OCI-LY1 (cell line): ENCODE results near the gene PLEKHG2.

Source experiments
- H2AFZ ChIP-seq: fragments of 200-600 bp; sonication (generic), shearing (Covaris generic); 2 replicates; pipeline ENCODE4 v1.6.0; 2014; ENCODE audit warnings: antibody characterized with exemption, mild to moderate bottlenecking, low read length
- H3F3A ChIP-seq: fragments of 200-600 bp; sonication (generic), shearing (Covaris generic); 2 replicates; pipeline ENCODE4 v1.6.0; 2014; ENCODE audit warnings: mild to moderate bottlenecking, antibody characterized with exemption, low read length, moderate library complexity; ENCODE audit not compliant: insufficient read depth
- H3K27ac ChIP-seq: fragments of 200-600 bp; sonication (generic); 2 replicates; pipeline ENCODE4 v1.5.1; 2014; ENCODE audit warnings: low read length, mixed run types, mild to moderate bottlenecking, low read depth; ENCODE audit not compliant: poor library complexity, severe bottlenecking
- H3K27me3 ChIP-seq: fragments of 200-600 bp; sonication (generic); 2 replicates; pipeline ENCODE4 v1.6.0; 2014; ENCODE audit warnings: antibody characterized with exemption, mild to moderate bottlenecking, low read length, moderate library complexity; ENCODE audit not compliant: insufficient read depth
- H3K36me3 ChIP-seq: fragments of 200-600 bp; sonication (generic); 2 replicates; pipeline ENCODE4 v1.6.1; 2014; ENCODE audit warnings: mild to moderate bottlenecking, antibody characterized with exemption, low read length, moderate library complexity, mixed read lengths; ENCODE audit not compliant: insufficient read depth
- H3K4me1 ChIP-seq: fragments of 200-600 bp; sonication (generic); 2 replicates; pipeline ENCODE4 v1.5.1; 2014; ENCODE audit warnings: mild to moderate bottlenecking, low read length, moderate library complexity; ENCODE audit not compliant: insufficient read depth, severe bottlenecking
- H3K4me2 ChIP-seq: fragments of 200-600 bp; sonication (generic), shearing (Covaris generic); 2 replicates; pipeline ENCODE4 v1.6.1; 2014; ENCODE audit warnings: low read length
- H3K4me3 ChIP-seq: fragments of 200-600 bp; sonication (generic); 2 replicates; pipeline ENCODE4 v1.5.1; 2014; ENCODE audit warnings: low read length, low read depth, mild to moderate bottlenecking, mixed read lengths; ENCODE audit not compliant: poor library complexity, severe bottlenecking
- H3K79me2 ChIP-seq: fragments of 200-600 bp; shearing (Covaris generic); 2 replicates; pipeline ENCODE4 v1.6.1; 2016; ENCODE audit warnings: mixed run types, low read length, mixed read lengths; ENCODE audit not compliant: insufficient read depth
- H3K9ac ChIP-seq: fragments of 200-600 bp; sonication (generic), shearing (Covaris generic); 2 replicates; pipeline ENCODE4 v1.6.1; 2014; ENCODE audit warnings: mild to moderate bottlenecking, low read length, mixed read lengths
- H3K9me2 ChIP-seq: fragments of 200-600 bp; sonication (generic), shearing (Covaris generic); 2 replicates; pipeline ENCODE4 v1.6.1; 2014; ENCODE audit warnings: low read depth, mild to moderate bottlenecking, low read length, mixed read lengths
- H3K9me3 ChIP-seq: fragments of 200-600 bp; shearing (Covaris generic); 2 replicates; pipeline ENCODE4 v1.6.1; 2014; ENCODE audit warnings: low read length, mixed read lengths
- H4K20me1 ChIP-seq: fragments of 200-600 bp; sonication (generic), shearing (Covaris generic); 2 replicates; pipeline ENCODE4 v1.6.0; 2016; ENCODE audit warnings: mild to moderate bottlenecking, low read length; ENCODE audit not compliant: insufficient read depth
- CTCF ChIP-seq: fragments of 200-600 bp; sonication (generic), shearing (Covaris generic); IDR thresholded peaks from 2 replicates; pipeline ENCODE4 v1.5.1; 2017; ENCODE audit warnings: mild to moderate bottlenecking, antibody characterized with exemption, low read length, moderate library complexity, mixed read lengths
- EZH2 ChIP-seq: fragments of 200-600 bp; sonication (generic), shearing (Covaris generic); IDR thresholded peaks from 2 replicates; pipeline ENCODE4 v1.8.0; 2017; ENCODE audit warnings: borderline replicate concordance, mixed run types, mild to moderate bottlenecking, antibody characterized with exemption, low read length, moderate library complexity, mixed read lengths

The PLEKHG2 gene

GRCh38 chr19:39363901-39364457, 48.5 kb upstream of the PLEKHG2 start:
- H3K4me2 ChIP-seq: no peak overlapping the region
- peaks cover 20% of the 10 kb centered on the region for H3K4me1 ChIP-seq
- H3K36me3 ChIP-seq: peaks cover 58% of the 10 kb centered on the region

GRCh38 chr19:39365531-39365930, 46.9 kb upstream of the PLEKHG2 start:
- H3K36me3 ChIP-seq: peaks cover 61% of the 10 kb centered on the region
- H4K20me1 ChIP-seq: no peaks in the 10 kb centered on the region
- no peaks in the 10 kb centered on the region for H3K79me2 ChIP-seq
- H3F3A ChIP-seq: no peaks in the 10 kb centered on the region
- no peaks in the 10 kb centered on the region for H3K27me3 ChIP-seq
- H3K27ac ChIP-seq: no peak overlapping the region
- H3K4me2 ChIP-seq: no peak overlapping the region
- TF ChIP-seq EZH2: no peak
- no peak for TF ChIP-seq CTCF
- H2AFZ ChIP-seq: no peak overlapping the region
- no peaks in the 10 kb centered on the region for H3K9me2 ChIP-seq
- no peak overlapping the region for H3K4me3 ChIP-seq
- H3K4me1 ChIP-seq: peaks cover 20% of the 10 kb centered on the region
- no peak overlapping the region for H3K9ac ChIP-seq
- no peaks in the 10 kb centered on the region for H3K9me3 ChIP-seq

More at GRCh38 chr19:39363901-39364457, 48.5 kb upstream of the PLEKHG2 start:
- H2AFZ ChIP-seq: no peak overlapping the region
- H4K20me1 ChIP-seq: no peaks in the 10 kb centered on the region
- no peaks in the 10 kb centered on the region for H3K79me2 ChIP-seq
- no peaks in the 10 kb centered on the region for H3K9me2 ChIP-seq
- H3F3A ChIP-seq: no peaks in the 10 kb centered on the region
- no peaks in the 10 kb centered on the region for H3K27me3 ChIP-seq
- no peak overlapping the region for H3K4me3 ChIP-seq
- peak overlapping the region; percentile 83 for H3K27ac ChIP-seq
- TF ChIP-seq CTCF: no peak
- TF ChIP-seq EZH2: no peak
- H3K9ac ChIP-seq: peak overlapping the region; percentile 14; the same call in 1 of the 2 replicates
- no peaks in the 10 kb centered on the region for H3K9me3 ChIP-seq

- Histone ChIP-seq H4K20me1 (no peaks in the 10 kb centered on the region), H3K4me3 (no peak overlapping the region), H3K4me2 (no peak overlapping the region), H3K36me3 (peaks cover 65% of the 10 kb centered on the region), H2AFZ (no peak overlapping the region), H3K4me1 (peaks cover 2% of the 10 kb centered on the region), H3K9me3 (no peaks in the 10 kb centered on the region), H3K79me2 (no peaks in the 10 kb centered on the region), H3K9me2 (no peaks in the 10 kb centered on the region), H3F3A (no peaks in the 10 kb centered on the region), H3K27ac (no peak overlapping the region), H3K9ac (no peak overlapping the region), H3K27me3 (no peaks in the 10 kb centered on the region)
- TF ChIP-seq EZH2: no peak
Observed at GRCh38 chr19:39369200-39369599, 43.3 kb upstream of the PLEKHG2 start.

- Histone ChIP-seq H3K27ac (no peak overlapping the region), H3K4me3 (no peak overlapping the region), H3K4me1 (no peaks in the 10 kb centered on the region), H3K27me3 (no peaks in the 10 kb centered on the region), H3K4me2 (no peak overlapping the region), H3K9ac (no peak overlapping the region), H3K36me3 (peaks cover 68% of the 10 kb centered on the region), H3K9me3 (no peaks in the 10 kb centered on the region), H3F3A (no peaks in the 10 kb centered on the region), H4K20me1 (no peaks in the 10 kb centered on the region), H2AFZ (no peak overlapping the region), H3K79me2 (no peaks in the 10 kb centered on the region), H3K9me2 (no peaks in the 10 kb centered on the region)
- TF ChIP-seq EZH2 (no peak), CTCF (no peak)
Observed at GRCh38 chr19:39370735-39371134, 41.7 kb upstream of the PLEKHG2 start.
